GM12865 (cell line): ENCODE results near the gene FZD1.

Source experiments
- DNase-seq: peaks from one replicate; pipeline ENCODE4 v3.0.0; 2010; ENCODE audit warnings: low read depth
- H3K4me3 ChIP-seq: 2 replicates; pipeline ENCODE4 v1.5.1; 2011; ENCODE audit warnings: mild to moderate bottlenecking, low read depth, low read length, control low read depth
- CTCF ChIP-seq: IDR thresholded peaks from 2 replicates; pipeline ENCODE4 v1.5.1; 2011; ENCODE audit warnings: low read length, control low read depth, low read depth, inconsistent platforms; ENCODE audit not compliant: insufficient read depth; ENCODE audit errors: missing control alignments

FZD1 gene

GRCh38 chr7:91243591-91244301, 20.5 kb upstream of the FZD1 start:
- TF ChIP-seq CTCF = no peak
- no peak overlapping the region for H3K4me3 ChIP-seq
- DNase-seq = no peak

GRCh38 chr7:91247500-91247899, 16.7 kb upstream of the FZD1 start:
- no peak for DNase-seq
- no peak for TF ChIP-seq CTCF
- no peak overlapping the region for H3K4me3 ChIP-seq

- no peak for TF ChIP-seq CTCF
- no peak overlapping the region for H3K4me3 ChIP-seq
- DNase-seq = no peak
Measured at GRCh38 chr7:91248996-91249395, 15.2 kb upstream of the FZD1 start.

GRCh38 chr7:91249506-91250233, 14.6 kb upstream of the FZD1 start:
- no peak for TF ChIP-seq CTCF
- DNase-seq = no peak
- H3K4me3 ChIP-seq = no peak overlapping the region

GRCh38 chr7:91250706-91251105, 13.5 kb upstream of the FZD1 start:
- no peak for TF ChIP-seq CTCF
- no peak for DNase-seq
- no peak overlapping the region for H3K4me3 ChIP-seq

- no peak for DNase-seq
- no peak for TF ChIP-seq CTCF
- no peak overlapping the region for H3K4me3 ChIP-seq
Measured at GRCh38 chr7:91251877-91252276, 12.4 kb upstream of the FZD1 start.

- no peak for TF ChIP-seq CTCF
- peak overlapping the region; percentile 92 for H3K4me3 ChIP-seq
- DNase-seq = peak; percentile 41
Measured at GRCh38 chr7:91263384-91264045, 718 bp upstream of the FZD1 start.
